Measurements from ENCODE around the gene DPP3.

GRCh38 chr11:66531841-66532240 is 51.6 kb downstream of the DPP3 start:
- TF ChIP-seq POLR2A (IDR thresholded peaks at IDR 0.05) (no peak), CTCF (IDR thresholded peaks at IDR 0.05) (no peak), POLR2AphosphoS5 (IDR thresholded peaks at IDR 0.05) (no peak)

Measured in gastroesophageal sphincter (tissue), 3 donors.